ENCODE measurements around the gene SPATA24. TPM values are rescaled to one million over a fixed set of nuclear protein-coding genes. Genes with fewer than 3 reads are reported as not detected.

SPATA24 gene
- total RNA-seq, 1 experiment from 2014 or later, result 13.0 TPM

GRCh38 chr5:139446956-139447779, 43.3 kb upstream of the SPATA24 start:
- H3K23ac ChIP-seq (ENCODE audit: insufficient read length, low read depth, low read length), result no peak overlapping the region
- no peak overlapping the region for H2BK12ac ChIP-seq (ENCODE audit: insufficient read length, low read depth, low read length)
- no peak overlapping the region for H4K5ac ChIP-seq (ENCODE audit: insufficient read length, low read depth, low read length)
- H3K23me2 ChIP-seq (ENCODE audit: insufficient read length, low read depth, low read length, poor library complexity, severe bottlenecking), result no peaks in the 10 kb centered on the region
- no peak overlapping the region for H2BK20ac ChIP-seq (ENCODE audit: low read depth, low read length, poor library complexity, severe bottlenecking)
- no peak overlapping the region for H2AK5ac ChIP-seq (ENCODE audit: insufficient read length, low read length)
- no peaks in the 10 kb centered on the region for H3K79me2 ChIP-seq (ENCODE audit: insufficient read depth, low read length)
- no peak overlapping the region for H3K14ac ChIP-seq (ENCODE audit: insufficient read depth, low read length)
- Mint-ChIP-seq H3K27me3 (ENCODE audit: low read depth) (no peaks in the 10 kb centered on the region; the same call in none of the 2 replicates), H3K27ac (no peak overlapping the region), H3K4me1 (peaks cover 9 to 14% of the 10 kb centered on the region in 2 experiments), H3K9me3 (no peaks in the 10 kb centered on the region), H3K4me3 (no peak overlapping the region), H3K36me3 (ENCODE audit: insufficient read depth in 1 of 3, low read depth in 3 of 3) (no peaks in the 10 kb centered on the region)
- no peak overlapping the region for H2BK15ac ChIP-seq (ENCODE audit: low read depth, low read length)
- H3K9me3 ChIP-seq (ENCODE audit: control insufficient read depth, low read depth, low read length), result no peaks in the 10 kb centered on the region
- TF ChIP-seq CTCF (conservative IDR thresholded peaks at IDR 0.05), result no peak
- no peak overlapping the region for H3K56ac ChIP-seq (ENCODE audit: insufficient read length, low read depth, low read length)
- no peak overlapping the region for H3K4ac ChIP-seq (ENCODE audit: low read depth, low read length)
- WGBS (ENCODE audit: extremely low coverage, insufficient read length, low lambda C conversion rate), result no CpG with 5 or more reads among the region's 5 CpGs
- H2BK120ac ChIP-seq (ENCODE audit: low read depth, low read length, poor library complexity, severe bottlenecking), result no peak overlapping the region
- H4K20me1 ChIP-seq (ENCODE audit: control insufficient read depth, insufficient read depth, insufficient read length), result no peaks in the 10 kb centered on the region
- H3K27me3 ChIP-seq (ENCODE audit: insufficient read depth, low read length), result no peaks in the 10 kb centered on the region
- no peak overlapping the region for H2BK5ac ChIP-seq (ENCODE audit: insufficient read length, low read length)
- H2AFZ ChIP-seq (ENCODE audit: low read length), result no peak overlapping the region
- no peak overlapping the region for H3K9ac ChIP-seq (ENCODE audit: extremely low read depth, insufficient read length, low read length)
- no peak overlapping the region for H4K8ac ChIP-seq (replicated peaks; ENCODE audit: insufficient read length, low read depth, low read length)
- H3K18ac ChIP-seq (ENCODE audit: insufficient read length, low read depth, low read length), result no peak overlapping the region
- no peak overlapping the region for H3K27ac ChIP-seq (ENCODE audit: insufficient read length, low read depth, low read length)
- no peak overlapping the region for H3T11ph ChIP-seq (ENCODE audit: low read length)
- H3K4me2 ChIP-seq (ENCODE audit: insufficient read depth, insufficient read length, low read length), result no peak overlapping the region
- no peak for DNase-seq
- no peaks in the 10 kb centered on the region for H3K4me1 ChIP-seq (ENCODE audit: insufficient read depth, low read length)
- no peaks in the 10 kb centered on the region for H3K79me1 ChIP-seq (ENCODE audit: insufficient read depth, low read depth, low read length, poor library complexity, severe bottlenecking)
- no peak overlapping the region for H4K91ac ChIP-seq (ENCODE audit: insufficient read length, low read depth, low read length)
